Ureter (tissue), 1 donor: ENCODE data around the gene ABCA5. TPM values are rescaled to one million over a fixed set of nuclear protein-coding genes. Genes with fewer than 3 reads are reported as not detected.
"Not testable (repeated sequence)": the region's sequence is repeated elsewhere in the genome, so short reads cannot be mapped to it uniquely, and the experiment has no call there.

ENCODE experiments used
- DNase-seq: peaks from one replicate; pipeline ENCODE4 v3.0.0-alpha.2; 2020; ENCODE audit warnings: low spot score
- total RNA-seq: library from RNA; stranded (reverse); gene quantifications from one replicate; pipeline ENCODE4 v1.2.4, GENCODE V29; 2023
- donor health status: DM: yes; HTN: yes; CAD: no.

ABCA5 gene
- total RNA-seq, 1 donor from 2014 or later = 36.4 TPM

DNA sequence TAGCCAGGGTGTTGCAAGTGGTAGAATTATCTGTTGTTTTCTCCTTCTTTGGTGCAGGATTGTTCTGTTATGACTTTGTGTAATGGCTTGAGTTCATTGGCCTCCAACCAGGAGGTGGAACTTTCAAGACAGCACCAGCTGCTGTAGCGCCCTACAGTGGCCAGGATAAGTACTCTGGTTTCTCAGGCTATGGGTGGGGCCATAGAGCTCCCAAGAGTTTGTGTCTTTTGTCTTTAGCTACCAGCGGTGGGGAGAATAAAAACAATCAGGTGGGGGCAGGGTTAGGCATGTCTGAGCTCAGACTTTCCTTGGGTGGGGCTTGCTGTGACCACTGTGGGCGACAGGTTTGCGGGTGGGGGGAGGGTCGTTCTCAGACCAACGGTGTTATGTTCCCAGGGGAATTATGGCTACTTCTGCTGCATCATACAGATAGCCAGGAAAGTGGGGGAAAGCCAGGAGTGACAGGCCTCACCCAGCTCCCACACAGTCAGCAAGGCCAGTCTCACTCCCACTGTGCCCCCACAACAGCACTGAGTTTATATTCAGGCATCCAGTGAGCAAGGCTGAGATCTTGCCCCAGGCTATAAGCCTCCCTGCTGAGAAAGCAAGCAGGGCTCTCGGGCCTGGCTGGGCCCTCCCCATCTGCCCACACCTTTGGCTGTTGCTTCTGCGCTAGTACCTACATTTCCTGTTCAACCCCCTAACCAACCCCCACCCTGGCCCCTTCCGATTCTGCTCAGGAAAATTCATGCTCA, 113.7 kb downstream of the ABCA5 start:
- DNase-seq = no peak

- DNase-seq = no peak
Measured at GRCh38 chr17:69208640-69209039, 118.3 kb downstream of the ABCA5 start.

GRCh38 chr17:69207151-69207550, 119.8 kb downstream of the ABCA5 start:
- no peak for DNase-seq

DNA sequence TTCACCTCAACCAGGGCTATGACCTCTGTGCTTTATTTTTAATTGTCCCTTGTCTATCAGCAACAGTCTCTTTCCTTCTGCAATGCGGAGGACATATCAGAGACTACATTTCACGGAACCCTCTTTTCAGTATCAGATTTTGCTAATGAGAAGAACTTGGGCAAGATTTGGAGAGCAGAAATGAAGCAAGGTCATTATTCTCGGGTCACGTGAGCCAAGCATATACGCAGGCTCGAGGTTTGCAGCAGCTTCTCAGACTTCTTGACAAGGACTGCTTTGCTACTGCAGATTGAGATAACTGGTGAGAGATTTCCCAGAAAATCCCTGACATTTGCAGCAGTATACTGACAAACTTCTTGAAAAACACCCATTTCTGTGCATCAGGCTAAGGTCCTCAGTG, 128.7 kb downstream of the ABCA5 start:
- no peak for DNase-seq

DNA sequence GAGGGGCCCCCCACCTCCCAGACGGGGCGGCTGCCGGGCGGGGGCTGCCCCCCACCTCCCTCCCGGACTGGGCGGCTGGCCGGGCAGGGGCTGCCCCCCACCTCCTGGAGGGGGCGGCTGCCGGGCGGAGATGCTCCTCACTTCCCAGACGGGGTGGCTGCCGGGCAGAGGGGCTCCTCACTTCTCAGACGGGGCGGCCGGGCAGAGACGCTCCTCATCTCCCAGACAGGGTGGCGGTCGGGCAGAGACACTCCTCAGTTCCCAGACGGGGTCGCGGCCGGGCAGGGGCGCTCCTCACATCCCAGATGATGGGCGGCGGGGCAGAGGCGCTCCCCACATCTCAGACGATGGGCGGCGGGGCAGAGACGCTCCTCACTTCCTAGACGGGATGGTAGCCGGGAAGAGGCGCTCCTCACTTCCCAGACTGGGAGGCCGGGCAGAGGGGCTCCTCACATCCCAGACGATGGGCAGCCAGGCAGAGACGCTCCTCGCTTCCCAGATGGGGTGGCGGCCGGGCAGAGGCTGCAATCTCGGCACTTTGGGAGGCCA, 130.8 kb downstream of the ABCA5 start:
- DNase-seq = not testable (repeated sequence)

Other genes with a start within 250 kb of the ABCA5 start
- gene ABCA6, start 185.2 kb downstream of the ABCA5 start, total RNA-seq = 14.9 TPM
- gene ABCA10, start 98.3 kb downstream of the ABCA5 start, total RNA-seq = 9.8 TPM
- gene MAP2K6, start 87.6 kb upstream of the ABCA5 start, total RNA-seq = 10.6 TPM